ENCODE data around the gene PRDX3.

PRDX3 gene

GRCh38 chr10:119178372-119179119, at the start of gene PRDX3:
PRDX3 (minus strand) TSS chr10:119178812; CDS start chr10:119178790, 22 bp downstream.
- DNase-seq (ENCODE audit: low read depth), result peak; percentile 96

GRCh38 chr10:119227825-119228224, 49.2 kb upstream of the PRDX3 start:
- no peak for DNase-seq (ENCODE audit: low read depth)

- no peak for DNase-seq (ENCODE audit: low read depth)
Observed at GRCh38 chr10:119225083-119225658, 46.6 kb upstream of the PRDX3 start.

GRCh38 chr10:119222966-119223386, 44.4 kb upstream of the PRDX3 start:
- no peak for DNase-seq (ENCODE audit: low read depth)

GRCh38 chr10:119222537-119222936, 43.9 kb upstream of the PRDX3 start:
- no peak for DNase-seq (ENCODE audit: low read depth)

- no peak for DNase-seq (ENCODE audit: low read depth)
Observed at GRCh38 chr10:119221666-119222065, 43.1 kb upstream of the PRDX3 start.

- DNase-seq (ENCODE audit: low read depth), result no peak
Observed at GRCh38 chr10:119221201-119221600, 42.6 kb upstream of the PRDX3 start.

GRCh38 chr10:119219871-119220270, 41.3 kb upstream of the PRDX3 start:
- no peak for DNase-seq (ENCODE audit: low read depth)

- DNase-seq (ENCODE audit: low read depth), result no peak
Observed at GRCh38 chr10:119217991-119218490, 39.4 kb upstream of the PRDX3 start.

GRCh38 chr10:119217401-119217800, 38.8 kb upstream of the PRDX3 start:
- no peak for DNase-seq (ENCODE audit: low read depth)

GRCh38 chr10:119216127-119216526, 37.5 kb upstream of the PRDX3 start:
- no peak for DNase-seq (ENCODE audit: low read depth)

- no peak for DNase-seq (ENCODE audit: low read depth)
Observed at GRCh38 chr10:119215371-119215770, 36.8 kb upstream of the PRDX3 start.

GRCh38 chr10:119211625-119212441, 33.2 kb upstream of the PRDX3 start:
- DNase-seq (ENCODE audit: low read depth), result no peak

GRCh38 chr10:119211176-119211575, 32.6 kb upstream of the PRDX3 start:
- DNase-seq (ENCODE audit: low read depth), result no peak

- DNase-seq (ENCODE audit: low read depth), result no peak
Observed at GRCh38 chr10:119210633-119211032, 32.0 kb upstream of the PRDX3 start.

- no peak for DNase-seq (ENCODE audit: low read depth)
Observed at GRCh38 chr10:119209736-119210355, 31.2 kb upstream of the PRDX3 start.

GRCh38 chr10:119209035-119209735, 30.6 kb upstream of the PRDX3 start:
- DNase-seq (ENCODE audit: low read depth), result peak; percentile 51

- DNase-seq (ENCODE audit: low read depth), result no peak
Observed at GRCh38 chr10:119208553-119208940, 29.9 kb upstream of the PRDX3 start.

- peak; percentile 30 for DNase-seq (ENCODE audit: low read depth)
Observed at GRCh38 chr10:119207713-119208552, 29.3 kb upstream of the PRDX3 start.

GRCh38 chr10:119207366-119207666, 28.7 kb upstream of the PRDX3 start, which contains the start of gene GRK5:
GRK5 (plus strand) TSS chr10:119207571; CDS start chr10:119207918, 347 bp downstream.
- peak; percentile 96 for DNase-seq (ENCODE audit: low read depth)

All from activated T-cell treated with anti-CD3 and anti-CD28 coated beads for 48 hours (primary cell).